CD4-positive, alpha-beta T cell treated with Interleukin-12 subunit alpha and Interleukin-12 subunit beta, for 1 hour (primary cell): ENCODE results near the gene CDC42EP1.
A peak's percentile ranks its signal among the peaks of the same experiment; 100 is the strongest.
"Not testable (repeated sequence)": the region's sequence is repeated elsewhere in the genome, so short reads cannot be mapped to it uniquely, and the experiment has no call there.

ENCODE experiments used
- DNase-seq: peaks from one replicate; pipeline ENCODE4 v3.0.0-alpha.2; 2020

CDC42EP1 gene

DNA sequence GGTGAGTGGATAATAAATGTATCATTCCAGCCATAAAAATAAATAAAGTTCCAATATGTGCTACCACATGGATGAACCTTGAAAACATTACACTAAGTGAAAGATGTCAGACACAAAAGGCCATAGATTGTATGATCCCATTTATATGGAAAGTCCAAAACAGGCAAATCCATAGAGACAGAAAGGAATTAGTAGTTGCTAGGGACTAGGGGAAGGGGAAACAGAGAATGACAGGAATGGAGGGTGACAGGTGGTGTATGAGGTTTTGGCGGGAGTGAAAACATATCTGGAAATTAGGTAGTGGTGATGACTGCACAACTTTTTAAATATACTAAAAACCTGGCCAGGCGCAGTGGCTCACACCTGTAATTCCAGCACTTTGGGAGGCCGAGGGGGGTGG, 25.8 kb upstream of the CDC42EP1 start:
- DNase-seq: no peak

DNA sequence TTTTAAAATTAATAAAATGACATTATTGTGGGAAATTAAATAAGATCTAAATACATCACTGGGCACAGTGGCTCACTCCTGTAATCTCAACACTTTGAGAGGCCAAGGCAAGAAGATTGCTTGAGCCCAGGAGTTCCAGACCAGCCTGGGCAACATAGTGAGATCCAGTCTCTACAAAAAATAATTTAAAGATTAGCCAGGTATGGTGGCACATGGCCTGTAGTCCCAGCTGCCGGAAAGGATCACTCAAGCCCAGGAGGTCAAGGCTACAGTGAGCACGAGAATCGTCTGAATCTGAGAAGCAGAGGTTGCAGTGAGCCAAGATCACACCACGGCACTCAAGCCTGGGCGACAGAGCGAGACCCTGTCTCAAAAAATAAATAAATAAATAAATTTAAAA, 25.1 kb upstream of the CDC42EP1 start:
- no peak for DNase-seq

DNA sequence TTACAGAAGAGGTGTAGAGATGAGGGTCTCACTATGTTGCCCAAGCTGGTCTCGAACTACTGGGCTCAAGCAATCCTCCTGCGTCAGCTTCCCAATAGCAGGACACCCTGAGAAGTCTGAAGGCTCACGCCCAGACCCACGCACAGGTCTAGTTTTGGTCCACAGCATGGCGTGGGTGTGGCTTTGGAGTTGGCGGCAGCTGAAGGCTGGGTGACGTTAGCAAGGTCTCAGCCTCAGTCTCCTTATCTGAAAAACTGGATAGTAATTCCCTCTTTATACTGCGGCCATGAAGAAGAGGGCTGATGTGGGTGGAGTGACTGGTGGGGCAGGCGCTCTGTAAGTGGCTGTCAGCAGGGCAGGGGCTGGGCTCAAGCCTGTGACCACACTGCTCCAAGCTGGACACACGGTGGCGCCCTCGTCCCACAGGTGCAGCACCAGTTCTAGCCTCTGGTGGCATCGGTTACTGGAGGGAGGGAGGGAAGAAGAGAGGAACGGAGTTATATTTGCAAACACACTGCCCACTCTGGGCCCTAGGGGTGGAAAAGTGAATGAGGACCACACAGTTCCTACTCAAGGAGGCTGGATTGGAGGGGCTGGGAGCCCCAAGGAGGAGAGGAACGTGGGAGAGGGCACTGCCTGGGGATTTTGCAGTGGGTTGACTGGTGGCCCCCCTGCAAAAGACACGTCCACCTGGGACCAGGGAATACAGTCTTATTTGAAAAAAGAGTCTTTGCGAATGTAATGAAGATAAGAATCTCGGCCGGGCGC, 21.5 kb upstream of the CDC42EP1 start:
- DNase-seq: peak; percentile 91

DNA sequence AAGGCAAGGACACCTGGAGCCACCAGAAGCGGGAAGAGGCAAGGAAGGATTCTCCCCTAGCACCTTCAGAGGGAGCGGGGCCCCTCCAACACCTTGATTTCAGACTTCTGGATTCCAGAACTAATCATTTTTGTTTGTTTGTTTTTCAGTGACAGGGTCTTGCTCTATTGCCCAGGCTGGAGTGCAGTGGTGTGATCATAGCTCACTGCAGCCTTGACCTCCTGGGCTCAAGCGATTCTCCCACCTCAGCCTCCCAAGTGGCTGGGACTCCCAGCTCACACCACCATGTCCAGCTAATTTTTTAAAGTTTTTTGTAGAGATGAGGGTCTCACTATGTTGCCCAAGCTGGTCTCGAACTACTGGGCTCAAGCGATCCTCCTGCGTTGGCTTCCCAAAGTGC, 20.5 kb upstream of the CDC42EP1 start:
- not testable (repeated sequence) for DNase-seq

DNA sequence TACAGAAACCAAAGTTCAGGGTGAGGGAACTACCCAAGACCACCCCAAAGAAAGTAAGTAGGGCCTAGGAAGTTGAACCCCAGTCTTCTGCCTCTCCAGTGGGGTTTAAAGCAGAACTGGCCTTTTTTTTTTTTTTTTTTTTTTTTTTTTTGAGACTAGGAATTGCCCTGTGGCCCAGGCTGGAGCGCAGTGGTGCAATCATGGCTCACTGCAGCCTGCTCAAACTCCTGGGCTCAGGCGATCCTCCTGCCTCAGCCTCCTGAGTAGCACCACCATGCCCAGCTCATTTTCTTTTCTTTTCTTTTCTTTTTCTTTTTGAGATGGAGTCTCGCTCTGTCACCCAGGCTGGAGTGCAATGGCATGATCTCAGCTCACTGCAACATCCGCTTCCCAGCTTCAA, 17.9 kb upstream of the CDC42EP1 start:
- DNase-seq: not testable (repeated sequence)

DNA sequence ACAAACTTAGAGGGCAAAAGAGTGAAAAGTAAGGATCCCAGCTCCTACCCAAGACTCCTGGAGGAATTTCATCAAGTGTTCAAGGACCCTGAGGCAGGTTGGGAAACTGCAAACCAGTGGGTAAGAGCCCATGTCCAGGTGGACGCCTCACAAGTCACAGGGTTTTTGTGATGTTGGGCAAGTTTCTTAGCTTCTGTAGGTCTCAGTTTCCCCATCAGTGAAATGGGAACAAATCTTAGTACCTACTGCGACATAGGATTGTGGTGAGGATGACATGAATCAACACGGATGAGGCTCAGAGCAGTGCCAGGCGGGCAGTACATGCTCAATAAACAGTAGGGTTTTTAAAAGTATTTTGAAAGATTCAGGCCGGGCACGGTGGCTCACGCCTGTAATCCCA, 17.3 kb upstream of the CDC42EP1 start:
- no peak for DNase-seq

DNA sequence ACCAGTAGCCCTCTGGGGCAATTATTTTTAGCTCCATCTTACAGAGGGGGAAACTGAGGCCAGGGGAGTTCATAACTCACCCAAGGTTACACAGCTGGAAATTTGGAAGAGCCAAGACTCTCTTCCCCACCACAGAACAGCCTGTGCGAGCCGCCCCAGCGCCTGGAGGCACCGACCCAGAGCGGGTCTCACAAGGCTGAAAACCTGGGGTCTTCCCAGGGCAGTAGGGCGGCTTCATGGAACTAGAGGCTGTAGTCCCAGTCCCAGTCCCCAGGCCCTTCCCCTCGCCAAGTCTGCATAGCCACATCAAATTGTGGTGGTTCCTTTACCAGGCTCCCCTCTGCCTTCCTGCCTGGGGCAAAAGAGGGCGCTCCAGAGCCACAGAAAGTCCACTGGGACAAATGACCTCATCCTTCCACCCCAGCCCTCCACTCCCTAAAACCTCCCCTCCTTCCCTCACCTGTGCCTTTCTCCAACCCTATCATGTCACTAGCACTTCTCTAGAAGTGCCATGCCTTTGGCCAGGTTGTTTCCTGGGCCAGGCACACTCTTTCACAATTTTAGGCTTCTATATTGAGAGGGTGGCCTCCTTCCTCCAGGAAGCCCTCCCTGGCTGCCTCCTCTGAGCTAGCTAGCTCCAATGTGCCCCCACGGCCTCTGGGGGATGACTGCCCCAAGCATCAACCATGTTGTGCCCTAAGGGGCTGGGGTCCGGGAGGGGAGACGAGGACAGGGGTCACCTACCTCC, 15.2 kb upstream of the CDC42EP1 start:
- DNase-seq: peak; percentile 53

DNA sequence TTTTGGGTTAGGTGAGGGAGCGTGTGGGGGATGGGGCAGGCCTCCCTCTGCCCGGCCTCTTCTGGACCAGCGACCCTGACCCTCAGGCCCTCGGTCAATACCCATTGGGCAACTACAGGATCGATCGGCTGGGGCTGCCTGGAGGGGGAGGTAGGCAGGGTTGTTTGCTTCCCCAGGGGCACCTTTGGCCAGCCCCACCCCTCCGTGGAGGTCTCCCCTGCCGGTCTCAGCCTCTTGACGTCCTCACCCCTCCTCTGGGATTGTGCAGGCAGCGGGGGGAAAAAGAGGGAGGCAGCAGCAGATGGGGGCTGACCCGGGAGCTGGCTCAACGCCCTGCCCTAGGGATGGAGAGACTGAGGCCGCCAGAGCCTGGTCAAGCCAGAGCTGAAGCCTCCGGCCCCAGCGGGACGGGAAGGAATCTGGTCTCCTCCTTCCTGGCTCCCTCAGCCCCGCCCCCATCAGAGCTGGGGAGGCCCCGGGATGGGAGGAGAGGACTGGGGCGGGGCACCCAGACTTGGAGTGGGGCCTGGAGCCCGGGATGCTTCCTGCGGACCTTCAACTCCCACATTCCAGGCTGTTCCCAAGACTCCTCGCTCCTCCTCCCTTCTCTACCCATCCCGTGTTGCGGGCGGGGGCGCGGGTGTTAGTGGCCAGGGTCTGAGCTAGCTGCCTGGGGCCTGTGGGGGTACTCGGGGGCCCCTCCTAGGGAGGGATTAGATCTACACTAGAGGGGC, 14.4 kb upstream of the CDC42EP1 start:
- no peak for DNase-seq

DNA sequence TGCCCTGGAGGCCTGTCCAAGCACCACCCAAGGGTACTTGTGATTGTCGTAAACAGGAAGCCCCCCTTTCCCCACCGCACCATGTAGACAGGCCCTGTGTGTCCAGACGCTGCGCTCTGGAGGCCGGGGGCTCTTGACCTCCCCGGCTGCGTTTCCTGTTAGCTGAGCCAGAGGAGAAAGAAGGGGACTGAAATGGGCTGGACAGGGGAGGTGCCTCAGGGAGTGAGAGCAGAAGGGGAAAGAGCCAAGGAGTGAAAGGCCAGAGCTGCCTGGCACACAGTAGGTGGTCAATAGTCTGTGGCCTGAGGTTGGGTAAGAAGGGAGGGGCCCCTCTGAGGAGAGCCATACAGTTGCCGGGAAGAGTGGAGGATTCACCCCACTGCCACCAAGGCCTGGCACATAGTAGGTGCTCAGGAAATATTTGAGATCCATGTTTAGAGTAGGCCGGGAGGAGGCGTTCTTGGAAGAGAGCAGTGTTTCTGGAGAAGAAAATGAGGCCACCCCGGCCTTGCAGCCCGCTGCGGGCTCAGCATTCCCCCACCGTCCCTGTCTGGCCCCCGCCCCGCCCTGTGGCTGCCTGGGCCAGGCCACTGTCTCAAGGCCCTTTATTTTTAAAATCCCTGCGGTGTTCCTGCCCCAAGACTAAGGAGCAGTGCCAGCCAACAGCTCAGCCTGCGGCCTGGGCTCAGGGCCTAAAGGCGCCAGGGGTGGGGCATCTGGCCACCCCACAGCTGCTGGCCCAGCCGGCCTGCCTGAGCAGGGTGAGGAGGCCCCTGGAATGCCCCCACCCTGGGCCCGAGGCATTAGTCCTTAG, 13.6 kb upstream of the CDC42EP1 start:
- no peak for DNase-seq

DNA sequence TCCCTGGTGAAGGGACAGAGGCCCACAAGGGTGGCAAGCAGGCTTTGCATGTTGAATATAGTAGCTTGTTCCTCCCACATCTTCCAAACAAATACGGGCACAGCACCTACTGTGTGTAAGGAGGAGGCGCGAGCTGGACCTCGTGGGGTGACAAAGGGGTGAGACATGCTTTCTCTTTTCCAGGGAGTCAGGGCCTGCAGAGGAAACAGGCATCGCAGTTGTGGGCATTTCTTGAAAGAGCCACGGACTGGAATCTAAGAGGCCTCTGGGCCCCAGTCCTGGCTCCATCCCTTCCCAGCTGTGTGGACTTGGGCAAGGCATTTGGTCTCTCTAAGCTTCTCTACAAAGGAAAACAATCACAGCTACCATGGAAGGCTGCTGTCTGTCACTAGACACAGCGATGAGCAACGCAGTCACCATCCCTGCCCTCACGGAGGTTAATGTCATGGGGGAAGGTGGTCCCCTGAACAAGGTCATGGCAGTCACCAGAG, 13.0 kb upstream of the CDC42EP1 start:
- no peak for DNase-seq

DNA sequence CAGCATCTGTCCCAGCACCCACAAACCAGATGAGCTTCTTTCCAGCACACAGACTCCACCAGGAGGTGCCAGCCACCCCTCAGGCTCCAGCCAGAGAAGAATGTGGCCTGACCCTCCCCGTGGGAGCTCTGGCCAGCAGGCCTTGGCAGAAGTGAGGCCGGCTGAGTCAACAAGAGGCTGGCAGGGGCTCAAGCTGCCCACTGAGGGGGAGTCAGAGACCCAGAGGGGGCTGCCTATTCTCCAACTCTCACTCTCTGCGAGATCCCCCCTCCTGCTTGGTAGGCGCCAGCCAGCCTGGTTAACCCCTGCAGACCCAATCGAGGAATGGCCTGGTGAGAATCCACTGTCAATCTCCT, 10.6 kb upstream of the CDC42EP1 start:
- DNase-seq: no peak

DNA sequence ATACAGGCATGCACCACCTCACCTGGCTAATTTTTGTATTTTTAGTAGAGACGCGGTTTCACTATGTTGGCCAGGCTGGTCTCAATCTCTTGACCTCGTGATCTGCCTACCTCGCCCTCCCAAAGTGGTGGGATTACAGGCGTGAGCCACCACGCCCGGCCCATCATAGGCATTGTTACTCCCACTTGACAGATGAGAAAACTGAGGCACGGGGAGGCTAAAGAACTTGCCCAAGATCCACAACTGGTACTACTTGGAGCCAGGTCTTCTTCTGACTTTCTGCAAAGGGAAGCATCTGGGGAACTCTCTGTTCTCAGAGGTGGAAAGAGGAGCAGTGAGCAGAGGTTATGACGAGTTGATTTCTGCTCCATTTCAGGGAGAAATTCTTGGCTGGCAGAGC, 9.4 kb upstream of the CDC42EP1 start:
- DNase-seq: not testable (repeated sequence)

DNA sequence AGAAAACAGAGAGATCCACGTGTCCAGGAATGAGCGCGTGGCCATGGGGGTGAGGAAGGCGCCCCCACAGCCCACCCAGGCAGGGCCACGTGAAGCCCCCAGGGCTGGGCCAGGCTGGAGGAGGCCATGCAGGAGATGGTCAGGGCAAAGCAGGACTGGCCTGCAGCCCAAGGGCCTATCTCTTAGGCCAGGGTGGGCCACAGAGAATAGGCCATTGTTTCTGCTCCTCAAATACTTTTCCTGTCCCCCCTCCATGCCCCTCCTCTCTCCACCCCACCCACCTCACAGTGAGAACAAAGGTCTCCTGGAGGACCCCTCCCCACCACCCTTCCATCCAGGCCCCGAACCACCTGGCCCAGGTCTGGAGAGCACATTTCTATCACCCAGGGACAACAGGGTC, 8.3 kb upstream of the CDC42EP1 start:
- no peak for DNase-seq

DNA sequence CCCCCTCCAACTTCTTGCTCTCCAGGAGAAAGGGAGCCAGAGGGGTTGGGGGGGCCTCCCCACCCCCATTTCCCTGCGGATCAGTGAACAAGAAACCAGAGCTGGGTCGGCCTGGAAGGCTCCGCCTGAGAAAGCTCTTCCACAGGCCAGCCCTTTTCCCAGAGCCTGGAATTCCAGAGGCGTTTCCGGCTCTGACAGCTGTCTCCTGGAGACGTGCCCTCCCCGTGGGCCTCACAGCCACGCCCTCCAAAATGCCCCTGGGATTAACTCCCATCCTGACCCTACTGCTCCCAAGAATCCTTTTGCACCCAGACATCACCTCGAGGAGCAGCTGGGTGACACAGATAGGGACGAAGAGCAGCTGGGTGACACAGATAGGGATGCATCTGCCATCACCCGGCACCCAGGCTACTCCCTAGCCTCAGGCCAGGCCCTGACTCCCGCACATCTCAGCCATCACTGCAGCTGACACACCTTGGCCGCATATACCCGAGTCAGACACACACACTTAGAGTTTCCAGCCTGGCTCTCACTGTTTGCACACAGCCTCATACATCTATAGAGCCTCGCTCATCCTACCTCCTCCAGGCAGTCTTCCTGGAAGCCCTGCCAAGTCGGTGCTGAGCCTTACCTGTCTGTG, 7.6 kb upstream of the CDC42EP1 start:
- no peak for DNase-seq

DNA sequence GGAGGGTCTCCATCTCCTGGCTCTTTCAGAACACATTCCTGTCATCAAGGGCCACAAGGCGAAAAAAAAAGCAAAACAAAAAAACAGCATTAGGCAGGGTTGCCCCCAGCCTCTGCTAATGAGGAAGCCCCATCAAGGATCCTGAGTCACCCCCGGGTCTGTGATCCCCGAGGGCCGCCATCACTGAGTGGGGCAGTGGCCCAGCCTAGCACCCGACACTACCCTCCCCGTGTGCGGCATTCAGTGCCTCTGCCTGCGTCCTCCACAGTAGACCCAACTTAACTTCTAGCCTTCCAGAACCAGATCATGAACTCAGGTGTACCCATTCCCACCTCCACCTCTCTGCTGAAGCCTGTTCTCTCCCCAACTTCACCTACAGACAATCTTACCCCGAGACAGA, 6.6 kb upstream of the CDC42EP1 start:
- DNase-seq: no peak

DNA sequence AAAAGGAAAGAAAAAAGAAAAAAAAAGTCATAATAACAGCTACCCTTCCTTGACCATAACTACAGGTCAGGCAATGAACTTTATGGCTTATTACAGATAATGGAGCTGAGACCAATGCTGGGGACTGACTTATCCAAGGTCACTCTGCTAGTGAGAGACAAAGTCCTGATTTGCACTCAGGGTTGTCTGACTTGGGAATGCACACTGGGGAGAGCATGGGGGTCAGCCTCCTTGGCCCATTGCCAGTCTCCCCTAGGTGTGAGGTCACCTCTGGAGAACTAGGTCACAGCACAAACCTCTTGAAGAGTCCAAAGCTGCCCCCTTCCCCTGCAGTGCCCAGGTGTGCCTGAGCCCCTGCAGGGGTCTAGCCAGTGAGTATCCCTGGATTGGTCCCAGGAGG, 5.3 kb upstream of the CDC42EP1 start:
- DNase-seq: no peak

DNA sequence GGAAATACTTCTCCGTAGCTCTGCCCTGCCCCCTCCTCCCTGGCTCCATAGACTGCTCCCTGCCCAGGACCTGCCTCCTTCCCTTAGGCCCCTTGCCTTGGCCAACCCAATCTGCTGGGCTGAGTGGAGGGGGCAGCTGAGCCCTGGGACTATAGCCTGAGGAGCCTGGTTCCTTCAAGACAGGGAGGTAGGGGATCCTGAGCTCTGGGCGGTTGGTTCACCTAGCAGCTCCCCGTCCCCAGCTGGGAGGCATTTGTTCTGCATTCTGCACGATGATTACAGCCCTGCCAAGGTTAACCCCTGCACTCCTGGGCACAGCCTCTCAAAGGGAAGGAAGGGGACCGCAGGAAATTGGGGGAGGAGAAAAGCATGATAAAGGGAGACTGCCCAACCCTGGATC, 3.6 kb upstream of the CDC42EP1 start:
- no peak for DNase-seq

DNA sequence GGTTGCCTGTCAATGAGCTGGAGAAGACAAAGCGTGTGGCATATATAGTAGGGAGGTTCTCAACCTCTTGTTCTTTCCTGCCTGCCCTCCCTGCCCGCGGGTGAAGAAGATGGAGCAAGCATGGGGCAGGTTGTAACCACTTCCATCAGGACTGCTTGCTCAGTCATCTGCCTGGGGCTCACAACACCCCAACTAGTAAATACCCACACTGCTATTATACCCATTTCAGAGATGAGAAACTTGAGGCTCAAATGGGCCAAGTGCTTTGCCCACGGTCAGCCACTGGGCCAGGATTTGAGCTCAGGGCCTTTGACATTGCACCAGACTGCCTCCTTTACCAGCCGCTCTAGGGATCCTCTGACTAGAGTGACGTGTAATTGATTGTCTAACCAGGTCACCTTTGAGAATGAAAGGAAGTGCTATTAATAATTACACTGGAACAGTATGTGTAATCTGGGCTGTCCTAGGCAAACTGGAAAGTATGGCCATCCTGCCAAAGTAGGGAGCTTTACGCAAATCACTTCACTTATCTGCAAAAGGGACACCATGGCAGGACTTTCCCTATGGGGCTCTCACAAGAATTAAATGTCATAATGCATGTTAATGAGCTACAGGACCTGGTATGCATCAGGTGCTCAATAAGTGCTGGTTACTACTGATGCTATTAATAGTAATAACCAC, 2.8 kb upstream of the CDC42EP1 start:
- no peak for DNase-seq

DNA sequence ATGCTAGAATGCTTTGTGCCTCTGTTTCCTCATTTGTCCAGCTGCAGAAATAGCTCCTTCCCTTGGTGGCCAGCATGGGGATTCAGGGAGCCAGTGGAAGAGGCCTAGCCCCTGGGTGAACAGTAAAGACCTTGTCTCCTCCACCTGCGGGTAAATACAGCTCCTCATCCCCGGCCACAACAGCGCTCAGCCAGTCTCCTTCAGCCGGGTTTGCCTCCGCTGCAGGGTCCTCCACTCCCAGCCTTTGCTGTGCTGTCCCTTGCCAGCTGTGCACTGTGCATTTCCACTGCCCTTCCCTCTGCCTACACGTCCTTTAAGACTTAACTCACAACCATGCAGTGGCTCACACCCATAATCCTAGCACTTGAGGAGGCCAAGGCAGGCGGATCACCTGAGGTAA, 1.5 kb upstream of the CDC42EP1 start:
- no peak for DNase-seq

DNA sequence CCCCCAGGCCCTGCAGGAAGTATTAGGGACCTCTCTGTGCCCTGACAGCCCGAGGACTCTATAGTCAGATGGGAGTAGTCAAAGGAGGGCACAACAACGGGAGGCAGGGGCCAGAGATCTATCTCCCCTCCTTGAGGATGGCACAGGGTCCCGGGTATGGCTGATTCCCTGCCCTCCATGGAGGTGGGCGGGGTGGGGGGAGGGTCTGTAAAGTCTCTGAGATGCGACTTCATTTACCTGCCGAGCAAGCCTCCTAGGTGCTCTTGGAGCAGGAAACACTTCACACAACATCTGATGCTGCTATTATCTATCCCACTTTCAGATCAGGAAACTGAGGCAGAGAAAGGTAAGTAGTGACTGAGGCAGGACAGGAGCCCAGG, 769 bp upstream of the CDC42EP1 start:
- DNase-seq: no peak

DNA sequence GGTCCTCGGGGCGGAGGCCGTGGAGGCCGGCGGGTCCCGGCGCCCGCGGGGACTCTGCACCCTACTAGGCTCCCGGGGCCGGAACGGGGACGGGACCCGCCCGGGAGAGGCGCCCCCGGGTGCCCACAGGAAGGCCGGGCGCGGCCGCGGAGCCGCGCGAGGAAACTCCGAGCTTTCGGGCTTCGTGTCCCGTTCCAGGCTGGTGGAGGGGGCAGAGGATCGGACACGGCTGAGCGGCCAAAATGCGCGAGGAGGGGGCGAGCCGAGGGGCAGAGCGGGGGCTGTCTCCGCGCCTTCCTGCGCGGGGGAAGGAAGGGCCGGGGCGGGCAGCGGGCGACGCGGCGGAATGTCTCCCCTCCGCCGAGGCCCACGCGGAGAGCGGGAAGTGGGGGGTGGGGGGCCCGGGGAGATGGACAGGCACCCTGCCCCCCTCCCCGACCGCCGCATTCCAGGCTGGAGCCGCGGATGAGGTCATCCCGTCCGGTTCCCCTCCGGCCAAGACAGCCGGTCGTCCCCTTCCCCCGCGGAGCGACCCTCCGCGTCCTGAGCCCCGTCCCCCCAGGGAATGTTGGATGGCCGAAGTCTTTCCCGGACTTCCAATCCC, 430 bp downstream of the CDC42EP1 start:
- no peak for DNase-seq
